A549 (cell line): ENCODE results near the gene GNG7.

Experiments used
- CEBPB ChIP-seq, 2 experiments: fragments of >200 bp in 1 of 2; sonication (Bioruptor Twin) in 1 of 2; formaldehyde crosslinking in 1 of 2; IDR thresholded peaks; 2 replicates each; pipeline ENCODE4 v1.6.1; 2012 to 2016
- CHD2 ChIP-seq: fragments of 150-350 bp; IDR thresholded peaks from 2 replicates; pipeline ENCODE4 v1.6.1; 2014; ENCODE audit warnings: low read length; ENCODE audit not compliant: partially characterized antibody
- CHD4 ChIP-seq: fragments of 200-600 bp; sonication (generic); IDR thresholded peaks from 2 replicates; pipeline ENCODE4 v1.6.1; 2016; ENCODE audit warnings: antibody characterized with exemption, mild to moderate bottlenecking, borderline replicate concordance
- CTCF ChIP-seq: fragments of >200 bp; sonication (Bioruptor Twin); formaldehyde crosslinking; IDR thresholded peaks from 3 replicates; pipeline ENCODE4 v1.5.1; 2016
- JUNB ChIP-seq: fragments of >200 bp; sonication (Bioruptor Twin); formaldehyde crosslinking; IDR thresholded peaks from 2 replicates; pipeline ENCODE4 v1.6.1; 2016
- MAX ChIP-seq: IDR thresholded peaks from 2 replicates; pipeline ENCODE4 v1.6.1; 2012
- POLR2A ChIP-seq: IDR thresholded peaks from 2 replicates; pipeline ENCODE4 v1.6.1; 2012; ENCODE audit warnings: mild to moderate bottlenecking, low read length
- SMC3 ChIP-seq: fragments of >200 bp; sonication (Bioruptor Twin); formaldehyde crosslinking; IDR thresholded peaks from 3 replicates; pipeline ENCODE4 v1.6.1; 2018; ENCODE audit warnings: inconsistent platforms
- ZFP36 ChIP-seq: fragments of 450-650 bp; IDR thresholded peaks from 2 replicates; pipeline ENCODE4 v1.6.1; 2014; ENCODE audit warnings: borderline replicate concordance; ENCODE audit not compliant: partially characterized antibody
- ZSCAN20 ChIP-seq: fragments of 250-450 bp; sonication (Bioruptor Pico); IDR thresholded peaks from 2 replicates; pipeline ENCODE4 v1.8.0; 2022; ENCODE audit warnings: mild to moderate bottlenecking, moderate library complexity

GRCh38 chr19:2750808-2751437 is 48.4 kb upstream of the GNG7 start:
- TF ChIP-seq CTCF: no peak
- no peak for TF ChIP-seq POLR2A
- TF ChIP-seq MAX: no peak
- TF ChIP-seq ZSCAN20 (CRISPR knock-in tag): no peak
- TF ChIP-seq JUNB: no peak
- TF ChIP-seq SMC3: no peak
- TF ChIP-seq CHD4: no peak
- no peak for TF ChIP-seq ZFP36
- no peak for TF ChIP-seq CHD2
- TF ChIP-seq CEBPB (IDR thresholded peaks at IDR 0.05): no peak
